A673 (cell line): ENCODE results near the gene SLC7A1. TPM values are rescaled to one million over a fixed set of nuclear protein-coding genes. Genes with fewer than 3 reads are reported as not detected.

Experiments used
- BruUV-seq: library from RNA; stranded (reverse); fragments of 400-500 nt; replicated peaks from 2 replicates; lab custom pipeline; 2021; lab: Mats Ljungman, UMichigan
- CTCF ChIA-PET: fragments of 300-600 bp; sonication (Branson Sonifier 250); formaldehyde crosslinking; loops from one replicate; lab custom pipeline; 2022; ENCODE audit warnings: antibody characterized with exemption; lab: Charles Lee
- POLR2A ChIA-PET: fragments of 300-600 bp; sonication (Branson Sonifier 250); formaldehyde crosslinking; loops from one replicate; lab custom pipeline; 2022; ENCODE audit warnings: antibody characterized with exemption; ENCODE audit not compliant: low non-redundant PET; lab: Charles Lee
- DNase-seq: peaks from one replicate; pipeline ENCODE4 v3.0.0-alpha.2; 2015; ENCODE audit warnings: low spot score
- H3K27ac ChIP-seq: fragments of 200-600 bp; sonication (generic); 2 replicates; pipeline ENCODE4 v1.5.1; 2016; ENCODE audit warnings: mixed run types, low read depth, mild to moderate bottlenecking, mixed read lengths, antibody characterized with exemption, low read length; ENCODE audit not compliant: poor library complexity, severe bottlenecking
- H3K27me3 ChIP-seq: fragments of 200-600 bp; sonication (generic); replicated peaks from 2 replicates; pipeline ENCODE4 v1.6.1; 2017; ENCODE audit warnings: mixed run types, low read depth, mild to moderate bottlenecking, mixed read lengths, antibody characterized with exemption, low read length; ENCODE audit not compliant: insufficient read depth, poor library complexity
- H3K36me3 ChIP-seq: fragments of 200-600 bp; sonication (generic); 2 replicates; pipeline ENCODE4 v1.6.1; 2016; ENCODE audit warnings: mixed run types, mild to moderate bottlenecking, mixed read lengths, antibody characterized with exemption, low read length; ENCODE audit not compliant: insufficient read depth, poor library complexity, severe bottlenecking
- H3K4me1 ChIP-seq: fragments of 200-600 bp; sonication (generic); 2 replicates; pipeline ENCODE4 v1.6.1; 2017; ENCODE audit warnings: mixed run types, mild to moderate bottlenecking, mixed read lengths, antibody characterized with exemption, low read length; ENCODE audit not compliant: insufficient read depth, poor library complexity, severe bottlenecking
- H3K4me3 ChIP-seq: fragments of 200-600 bp; sonication (generic); 2 replicates; pipeline ENCODE4 v1.5.1; 2016; ENCODE audit warnings: low read depth, mixed run types, mild to moderate bottlenecking, mixed read lengths, low read length; ENCODE audit not compliant: poor library complexity, severe bottlenecking
- H3K9me3 ChIP-seq: fragments of 200-600 bp; sonication (generic); 2 replicates; pipeline ENCODE4 v1.6.1; 2016; ENCODE audit warnings: mixed run types, low read depth, mild to moderate bottlenecking, mixed read lengths, antibody characterized with exemption, low read length; ENCODE audit not compliant: poor library complexity, severe bottlenecking
- CTCF ChIP-seq: fragments of 300-800, 200-600 bp; sonication (generic); conservative IDR thresholded peaks from 2 replicates; pipeline ENCODE4 v1.5.1; 2017; ENCODE audit warnings: low read depth, mild to moderate bottlenecking, antibody characterized with exemption, low read length, moderate library complexity, mixed read lengths
- EZH2 ChIP-seq: fragments of 200-600 bp; sonication (generic); IDR thresholded peaks from 2 replicates; pipeline ENCODE4 v1.6.1; 2017; ENCODE audit warnings: borderline replicate concordance, low read depth, mild to moderate bottlenecking, mixed read lengths, antibody characterized with exemption, low read length; ENCODE audit not compliant: poor library complexity, severe bottlenecking
- intact Hi-C: fragments of 100-400 bp; cut with micrococcal nuclease; formaldehyde crosslinking; loops from one replicate; pipeline ENCODE4 v1.10.0; 2022; ENCODE audit not compliant: unreplicated experiment
- total RNA-seq: library from RNA; stranded (reverse); gene quantifications from 2 replicates; pipeline ENCODE4 v1.2.3, GENCODE V29; 2021

Gene SLC7A1
- total RNA-seq, 1 experiment from 2014 or later = 81.6 TPM

- intact Hi-C loops = no loop called here
- no peaks in the 10 kb centered on the region for H3K27me3 ChIP-seq
- ChIA-PET CTCF (no interaction called here), POLR2A (no interaction called here)
- TF ChIP-seq CTCF = no peak
- TF ChIP-seq EZH2 = no peak
- no peak for DNase-seq
- no TSS peak for BruUV-seq
- H3K27ac ChIP-seq = no peak overlapping the region
- H3K9me3 ChIP-seq = no peaks in the 10 kb centered on the region
- no peaks in the 10 kb centered on the region for H3K36me3 ChIP-seq
- H3K4me1 ChIP-seq = peaks cover 28% of the 10 kb centered on the region
- no peak overlapping the region for H3K4me3 ChIP-seq
Observed at GRCh38 chr13:29576581-29576980, 18.9 kb downstream of the SLC7A1 start.

- no peak for DNase-seq
- CTCF ChIA-PET = no interaction called here
Observed at GRCh38 chr13:29575098-29575497, 20.4 kb downstream of the SLC7A1 start.

GRCh38 chr13:29573190-29573589 lies 22.3 kb downstream of the SLC7A1 start:
- ChIA-PET CTCF (interaction anchor here (1.2 to 1.4 kb wide), 2 partner anchors 9 to 65 kb away, joined by 3 to 4 read pairs; no protein-coding TSS in a partner anchor), POLR2A (no interaction called here)
- no TSS peak for BruUV-seq
- H3K27me3 ChIP-seq = no peaks in the 10 kb centered on the region
- intact Hi-C loops = no loop called here
- H3K36me3 ChIP-seq = no peaks in the 10 kb centered on the region
- H3K27ac ChIP-seq = no peak overlapping the region
- H3K9me3 ChIP-seq = no peaks in the 10 kb centered on the region
- H3K4me1 ChIP-seq = peaks cover 20% of the 10 kb centered on the region
- DNase-seq = no peak
- TF ChIP-seq EZH2 = no peak
- no peak for TF ChIP-seq CTCF
- H3K4me3 ChIP-seq = no peak overlapping the region

More at GRCh38 chr13:29575098-29575497, 20.4 kb downstream of the SLC7A1 start:
- no peaks in the 10 kb centered on the region for H3K9me3 ChIP-seq
- TF ChIP-seq EZH2 (no peak), CTCF (no peak)
- H3K27me3 ChIP-seq = no peaks in the 10 kb centered on the region
- H3K27ac ChIP-seq = no peak overlapping the region
- BruUV-seq = no TSS peak
- H3K4me3 ChIP-seq = no peak overlapping the region
- POLR2A ChIA-PET = no interaction called here
- H3K36me3 ChIP-seq = no peaks in the 10 kb centered on the region
- H3K4me1 ChIP-seq = peaks cover 20% of the 10 kb centered on the region
- intact Hi-C loops = no loop called here
